GM19023 (cell line): ENCODE measurements around the gene PLAAT1.

Source experiments
- ATAC-seq: cut with Tn5 transposase; IDR thresholded peaks from one replicate; pipeline ENCODE4 v1.9.1; 2021; ENCODE audit warnings: mild to moderate bottlenecking, moderate library complexity; ENCODE audit not compliant: unreplicated experiment

PLAAT1 gene

GRCh38 chr3:193250492-193250891 is 9.5 kb downstream of the PLAAT1 start:
- no peak for ATAC-seq

GRCh38 chr3:193253986-193254660 is 13.1 kb downstream of the PLAAT1 start:
- no peak for ATAC-seq

GRCh38 chr3:193261970-193262369 is 20.9 kb downstream of the PLAAT1 start:
- no peak for ATAC-seq

GRCh38 chr3:193262707-193263106 is 21.7 kb downstream of the PLAAT1 start:
- ATAC-seq, result no peak

- ATAC-seq, result no peak
Observed at GRCh38 chr3:193269343-193270028, 28.5 kb downstream of the PLAAT1 start.

- no peak for ATAC-seq
Observed at GRCh38 chr3:193270451-193270850, 29.4 kb downstream of the PLAAT1 start.

GRCh38 chr3:193271101-193271840 is 30.2 kb downstream of the PLAAT1 start:
- ATAC-seq, result no peak

GRCh38 chr3:193292386-193292785 is 51.4 kb downstream of the PLAAT1 start:
- no peak for ATAC-seq

GRCh38 chr3:193295985-193296384 is 55.0 kb downstream of the PLAAT1 start:
- ATAC-seq, result no peak

- no peak for ATAC-seq
Observed at GRCh38 chr3:193297421-193297820, 56.4 kb downstream of the PLAAT1 start.

- no peak for ATAC-seq
Observed at GRCh38 chr3:193301433-193301832, 60.4 kb downstream of the PLAAT1 start.

GRCh38 chr3:193305356-193305755 is 64.3 kb downstream of the PLAAT1 start:
- ATAC-seq, result no peak

- no peak for ATAC-seq
Observed at GRCh38 chr3:193310914-193311723, 70.1 kb downstream of the PLAAT1 start.

GRCh38 chr3:193313061-193313958 is 72.3 kb downstream of the PLAAT1 start:
- ATAC-seq, result no peak

- ATAC-seq, result no peak
Observed at GRCh38 chr3:193314161-193314560, 73.1 kb downstream of the PLAAT1 start.

- no peak for ATAC-seq
Observed at GRCh38 chr3:193317682-193318300, 76.8 kb downstream of the PLAAT1 start.
